Neural cell (in vitro differentiated cells): ENCODE results near the gene CSPG4.

ENCODE experiments used
- CTCF ChIP-seq: fragments of 450-650 bp; IDR thresholded peaks from 2 replicates; pipeline ENCODE4 v1.5.1; 2014; ENCODE audit warnings: antibody characterized with exemption, mild to moderate bottlenecking, moderate library complexity; ENCODE audit not compliant: poor library complexity, severe bottlenecking
- EP300 ChIP-seq: fragments of 450-650 bp; conservative IDR thresholded peaks from 2 replicates; pipeline ENCODE4 v1.6.1; 2014; ENCODE audit warnings: antibody characterized with exemption, mild to moderate bottlenecking, moderate library complexity; ENCODE audit not compliant: poor library complexity, severe bottlenecking
- EZH2 ChIP-seq: fragments of 200-600, 300-800 bp; shearing (Covaris generic), sonication (generic); IDR thresholded peaks from 2 replicates; pipeline ENCODE4 v1.6.1; 2014; ENCODE audit warnings: antibody characterized with exemption, low read length, borderline replicate concordance, mild to moderate bottlenecking; ENCODE audit not compliant: insufficient read depth, poor library complexity, severe bottlenecking
- POLR2AphosphoS5 ChIP-seq: IDR thresholded peaks from 2 replicates; pipeline ENCODE4 v1.6.1; 2012
- RAD21 ChIP-seq: fragments of 450-650 bp; conservative IDR thresholded peaks from 2 replicates; pipeline ENCODE4 v1.6.1; 2014; ENCODE audit warnings: antibody characterized with exemption, mild to moderate bottlenecking, moderate library complexity
- REST ChIP-seq: IDR thresholded peaks from 2 replicates; pipeline ENCODE4 v1.6.1; 2012; ENCODE audit warnings: borderline replicate concordance
- TAF1 ChIP-seq: IDR thresholded peaks from 2 replicates; pipeline ENCODE4 v1.6.1; 2012; ENCODE audit warnings: low read depth

GRCh38 chr15:75718328-75718727 lies 5.7 kb upstream of the CSPG4 start:
- no peak for TF ChIP-seq CTCF
- no peak for TF ChIP-seq POLR2AphosphoS5
- TF ChIP-seq EZH2: no peak
- TF ChIP-seq EP300: no peak
- no peak for TF ChIP-seq RAD21
- TF ChIP-seq REST: no peak
- no peak for TF ChIP-seq TAF1
